ENCODE data around the gene CCDC92B. TPM values are rescaled to one million over a fixed set of nuclear protein-coding genes. Genes with fewer than 3 reads are reported as not detected.

The CCDC92B gene
- total RNA-seq, 1 experiment from 2014 or later, result 15.2 TPM

GRCh38 chr17:2703606-2704005 lies 45.8 kb downstream of the CCDC92B start (continued):
- TF ChIP-seq AFF4 (CRISPR knock-in tag; IDR thresholded peaks at IDR 0.05; ENCODE audit: borderline replicate concordance) (no peak), ZNF317 (CRISPR knock-in tag; IDR thresholded peaks at IDR 0.05; ENCODE audit: borderline replicate concordance, low read depth) (no peak)
- TF ChIP-seq, protein P1, sequence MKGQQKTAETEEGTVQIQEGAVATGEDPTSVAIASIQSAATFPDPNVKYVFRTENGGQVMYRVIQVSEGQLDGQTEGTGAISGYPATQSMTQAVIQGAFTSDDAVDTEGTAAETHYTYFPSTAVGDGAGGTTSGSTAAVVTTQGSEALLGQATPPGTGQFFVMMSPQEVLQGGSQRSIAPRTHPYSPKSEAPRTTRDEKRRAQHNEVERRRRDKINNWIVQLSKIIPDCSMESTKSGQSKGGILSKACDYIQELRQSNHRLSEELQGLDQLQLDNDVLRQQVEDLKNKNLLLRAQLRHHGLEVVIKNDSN (CRISPR knock-in tag; IDR thresholded peaks at IDR 0.05), result no peak

GRCh38 chr17:2703181-2703580 lies 46.3 kb downstream of the CCDC92B start:
- ChIA-PET POLR2A (no interaction called here), CTCF (interaction anchor here (0.7 to 1.9 kb wide), 5 partner anchors 8 to 321 kb away, joined by 3 to 9 read pairs (median 5); no protein-coding TSS in a partner anchor)
- Mint-ChIP-seq H3K36me3 (peaks cover 18% of the 10 kb centered on the region), H3K9me3 (no peaks in the 10 kb centered on the region), H3K4me3 (no peak overlapping the region), H3K27me3 (ENCODE audit: low read depth) (no peaks in the 10 kb centered on the region), H3K27ac (no peak overlapping the region), H3K4me1 (peaks cover 18% of the 10 kb centered on the region)
- DNase-seq (ENCODE audit: low spot score) (peak; percentile 10), ATAC-seq (no peak)
- no peak for TF ChIP-seq PREB (CRISPR knock-in tag; IDR thresholded peaks at IDR 0.05; ENCODE audit: borderline replicate concordance)

DNA sequence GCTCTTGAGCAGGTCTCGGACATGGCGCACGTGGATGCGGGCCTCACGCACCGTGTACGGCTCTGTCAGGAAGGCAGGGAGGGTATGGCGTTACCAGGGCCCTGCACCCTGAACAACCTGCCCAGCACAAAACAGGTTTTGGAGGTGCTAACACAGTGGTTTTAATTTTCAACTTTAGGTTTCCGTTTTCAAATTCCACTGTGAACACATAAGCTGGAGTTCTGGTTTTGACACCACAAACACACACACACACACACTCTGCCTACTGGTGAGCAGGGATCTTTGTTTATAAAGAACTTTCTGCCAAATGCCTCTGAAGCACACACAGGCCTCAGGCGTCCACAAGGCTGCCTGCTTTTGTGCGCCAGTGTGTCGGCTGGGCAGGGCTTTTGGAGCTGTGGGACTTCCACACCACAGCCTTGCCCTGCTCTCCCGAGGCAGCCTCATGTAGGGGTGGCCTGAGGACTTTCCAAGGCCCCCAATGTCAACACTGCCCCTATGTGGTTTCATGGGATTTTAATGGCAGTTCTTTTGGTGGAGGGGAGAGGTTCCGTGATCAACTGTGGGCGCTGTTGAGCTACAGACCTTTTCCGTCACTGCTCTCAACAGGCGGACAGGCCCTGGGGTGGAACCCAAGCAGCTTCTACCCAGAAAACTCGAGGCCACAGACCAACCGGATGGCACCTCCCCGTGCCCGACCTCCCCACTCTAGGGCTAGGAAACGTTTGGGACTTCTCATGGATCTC lies 47.3 kb downstream of the CCDC92B start:
- Mint-ChIP-seq H3K9me3 (no peaks in the 10 kb centered on the region), H3K36me3 (peaks cover 20% of the 10 kb centered on the region), H3K4me1 (peaks cover 16% of the 10 kb centered on the region), H3K27ac (peak overlapping the region; percentile 65; the same call in 1 of the 2 replicates), H3K27me3 (ENCODE audit: low read depth) (no peaks in the 10 kb centered on the region), H3K4me3 (no peak overlapping the region)
- no peak for TF ChIP-seq ETV6 (CRISPR knock-in tag; IDR thresholded peaks at IDR 0.05)
- no peak for TF ChIP-seq ZNF671 (CRISPR knock-in tag; IDR thresholded peaks at IDR 0.05)
- TF ChIP-seq ATF3 (CRISPR knock-in tag; conservative IDR thresholded peaks at IDR 0.05), result no peak
- TF ChIP-seq NFYB (CRISPR knock-in tag; conservative IDR thresholded peaks at IDR 0.05; ENCODE audit: low read depth), result no peak
- TF ChIP-seq, protein P2, sequence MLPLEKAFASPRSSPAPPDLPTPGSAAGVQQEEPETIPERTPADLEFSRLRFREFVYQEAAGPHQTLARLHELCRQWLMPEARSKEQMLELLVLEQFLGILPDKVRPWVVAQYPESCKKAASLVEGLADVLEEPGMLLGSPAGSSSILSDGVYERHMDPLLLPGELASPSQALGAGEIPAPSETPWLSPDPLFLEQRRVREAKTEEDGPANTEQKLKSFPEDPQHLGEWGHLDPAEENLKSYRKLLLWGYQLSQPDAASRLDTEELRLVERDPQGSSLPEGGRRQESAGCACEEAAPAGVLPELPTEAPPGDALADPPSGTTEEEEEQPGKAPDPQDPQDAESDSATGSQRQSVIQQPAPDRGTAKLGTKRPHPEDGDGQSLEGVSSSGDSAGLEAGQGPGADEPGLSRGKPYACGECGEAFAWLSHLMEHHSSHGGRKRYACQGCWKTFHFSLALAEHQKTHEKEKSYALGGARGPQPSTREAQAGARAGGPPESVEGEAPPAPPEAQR (CRISPR knock-in tag; IDR thresholded peaks at IDR 0.05), result no peak
- no peak for TF ChIP-seq TEAD1 (CRISPR knock-in tag; IDR thresholded peaks at IDR 0.05)
- no peak for TF ChIP-seq JAZF1 (CRISPR knock-in tag; IDR thresholded peaks at IDR 0.05)
- no peak for TF ChIP-seq ZNF425 (CRISPR knock-in tag; conservative IDR thresholded peaks at IDR 0.05)
- TF ChIP-seq TP53 (CRISPR knock-in tag; IDR thresholded peaks at IDR 0.05), result no peak
- no peak for TF ChIP-seq CDX4 (CRISPR knock-in tag; IDR thresholded peaks at IDR 0.05; ENCODE audit: borderline replicate concordance)
- TF ChIP-seq CTCF (IDR thresholded peaks at IDR 0.05), result no peak
- no peak for TF ChIP-seq EMX1 (CRISPR knock-in tag; IDR thresholded peaks at IDR 0.05)
- peak; percentile 20 for DNase-seq (ENCODE audit: low spot score)
- ChIA-PET POLR2A (interaction anchor here (0.5 kb wide), 1 partner anchor 76 kb away, joined by 5 read pairs; no protein-coding TSS in a partner anchor), CTCF (interaction anchor here (0.6 to 1.9 kb wide), 10 partner anchors 9 to 320 kb away, joined by 3 to 9 read pairs (median 4); no protein-coding TSS in a partner anchor)
- ATAC-seq, result peak; percentile 29

All from WTC11 (cell line).